Gastroesophageal sphincter (tissue), 3 donors: ENCODE results near the gene PLA2G7.

ENCODE experiments used
- CTCF ChIP-seq, 4 experiments: fragments of 200-600 bp in 2 of 4; fragments of 450-650 bp in 2 of 4; sonication (generic) in 1 of 4; IDR thresholded peaks; one replicate each; pipeline ENCODE4 v1.5.1; 2017 to 2019; ENCODE audit warnings: antibody characterized with exemption in 4 of 4, mild to moderate bottlenecking in 2 of 4, moderate library complexity in 2 of 4
- POLR2A ChIP-seq, 2 donors: fragments of 450-650 bp; IDR thresholded peaks; one replicate each; pipeline ENCODE4 v1.6.1; 2017; ENCODE audit warnings: antibody characterized with exemption in 2 of 2, mild to moderate bottlenecking in 2 of 2, moderate library complexity in 1 of 2

DNA sequence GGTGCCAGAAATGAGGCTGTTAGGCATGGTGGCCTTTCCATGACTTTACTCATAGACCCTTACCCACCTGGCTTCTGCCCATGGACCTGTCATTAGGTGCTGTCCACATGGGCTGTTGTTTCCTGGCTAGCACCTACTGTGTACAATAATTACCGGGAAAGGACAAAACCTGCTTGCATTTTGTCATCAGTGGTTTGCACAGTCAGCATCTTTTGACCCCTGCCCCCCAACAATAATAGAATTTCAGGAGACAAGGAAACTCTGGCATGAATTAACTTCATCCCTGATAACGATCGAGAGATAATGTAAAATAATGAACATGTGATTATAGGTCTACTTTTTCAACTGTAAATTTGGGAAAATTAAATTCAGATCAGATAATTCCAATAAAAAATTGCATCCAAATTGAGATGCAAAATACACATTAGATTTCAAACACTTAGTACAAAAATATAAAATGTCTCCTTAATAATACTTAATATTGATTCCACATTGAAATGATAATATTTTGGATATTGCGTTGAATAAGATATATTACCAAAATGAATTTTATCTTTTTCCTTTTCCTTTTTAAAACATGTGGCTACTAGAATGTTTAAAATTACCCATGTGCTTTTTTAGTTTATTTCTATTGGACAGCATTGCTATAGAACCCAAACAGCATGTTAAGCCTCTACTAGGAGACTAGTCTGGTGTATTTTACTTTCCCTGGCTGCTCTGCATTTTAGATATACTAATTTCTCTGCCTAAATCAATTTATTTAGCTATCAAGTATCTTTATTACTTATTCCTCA lies 24.0 kb upstream of the PLA2G7 start:
- TF ChIP-seq CTCF (IDR thresholded peaks at IDR 0.05): no peak
- TF ChIP-seq POLR2A (IDR thresholded peaks at IDR 0.05): no peak
